ENCODE results near the gene PNPLA7. TPM values are rescaled to one million over a fixed set of nuclear protein-coding genes. Genes with fewer than 3 reads are reported as not detected.

PNPLA7 gene
- 4.3 TPM for total RNA-seq

GRCh38 chr9:137550231-137550621 lies at the start of gene PNPLA7:
Gene PNPLA7, minus strand, starts transcription at chr9:137550402. Its CDS starts 205 bp downstream, at chr9:137550197.

GRCh38 chr9:137590469-137591383 lies 40.5 kb upstream of the PNPLA7 start, which contains the start of gene ZMYND19:
Gene ZMYND19, minus strand, starts transcription at chr9:137590512. Its CDS starts 249 bp downstream, at chr9:137590263.

GRCh38 chr9:137578518-137579258 lies 28.5 kb upstream of the PNPLA7 start, which contains the start of gene DPH7:
Gene DPH7, minus strand, starts transcription at chr9:137578925. Its CDS starts 148 bp downstream, at chr9:137578777.

GRCh38 chr9:137551264-137552021 lies 1.2 kb upstream of the PNPLA7 start, which contains the start of gene MRPL41:
Gene MRPL41, plus strand, starts transcription at chr9:137551879. Its CDS starts 203 bp downstream, at chr9:137552082.

GRCh38 chr9:137459152-137459600 lies 91.0 kb downstream of the PNPLA7 start, which contains the start of gene NSMF:
Gene NSMF, minus strand, starts transcription at chr9:137459334. Its CDS starts 232 bp downstream, at chr9:137459102.

GRCh38 chr9:137441289-137441934 lies 108.8 kb downstream of the PNPLA7 start, which contains the start of gene ENTPD8:
Gene ENTPD8, minus strand, starts transcription at chr9:137441357. Its CDS starts 3,072 bp downstream, at chr9:137438285.

GRCh38 chr9:137422604-137423513 lies 127.3 kb downstream of the PNPLA7 start, which contains the start of the genes EXD3 and NOXA1:
Gene EXD3, minus strand, starts transcription at chr9:137423162. Its CDS starts 27,805 bp downstream, at chr9:137395357.
Gene NOXA1, plus strand, starts transcription at chr9:137423393. Its CDS starts 137 bp downstream, at chr9:137423530.

Other genes starting within 250 kb of the PNPLA7 start
- gene NRARP, start 248.1 kb downstream of the PNPLA7 start, total RNA-seq, result 10.1 TPM
- 32.1 TPM for gene EXD3, start 127.2 kb downstream of the PNPLA7 start, total RNA-seq
- gene NOXA1, start 127.0 kb downstream of the PNPLA7 start, total RNA-seq, result 5.3 TPM
- 1.1 TPM for gene ENTPD8, start 109.0 kb downstream of the PNPLA7 start, total RNA-seq
- gene NSMF, start 91.1 kb downstream of the PNPLA7 start, total RNA-seq, result 27.0 TPM
- 33.3 TPM for gene MRPL41, start 1.5 kb upstream of the PNPLA7 start, total RNA-seq
- gene DPH7, start 28.5 kb upstream of the PNPLA7 start, total RNA-seq, result 34.1 TPM
- gene ZMYND19, start 40.1 kb upstream of the PNPLA7 start, total RNA-seq, result 12.1 TPM
- gene ARRDC1, start 55.3 kb upstream of the PNPLA7 start, total RNA-seq, result 39.9 TPM
- 96.8 TPM for gene EHMT1, start 68.6 kb upstream of the PNPLA7 start, total RNA-seq